GM21423 (cell line): ENCODE measurements around the gene INPP5E.
A peak's percentile ranks its signal among the peaks of the same experiment; 100 is the strongest.
"Not testable (repeated sequence)": the region's sequence is repeated elsewhere in the genome, so short reads cannot be mapped to it uniquely, and the experiment has no call there.

Experiments
- ATAC-seq: cut with Tn5 transposase; IDR thresholded peaks from one replicate; pipeline ENCODE4 v1.9.1; 2021; ENCODE audit warnings: mild to moderate bottlenecking, moderate library complexity; ENCODE audit not compliant: unreplicated experiment

The INPP5E gene

DNA sequence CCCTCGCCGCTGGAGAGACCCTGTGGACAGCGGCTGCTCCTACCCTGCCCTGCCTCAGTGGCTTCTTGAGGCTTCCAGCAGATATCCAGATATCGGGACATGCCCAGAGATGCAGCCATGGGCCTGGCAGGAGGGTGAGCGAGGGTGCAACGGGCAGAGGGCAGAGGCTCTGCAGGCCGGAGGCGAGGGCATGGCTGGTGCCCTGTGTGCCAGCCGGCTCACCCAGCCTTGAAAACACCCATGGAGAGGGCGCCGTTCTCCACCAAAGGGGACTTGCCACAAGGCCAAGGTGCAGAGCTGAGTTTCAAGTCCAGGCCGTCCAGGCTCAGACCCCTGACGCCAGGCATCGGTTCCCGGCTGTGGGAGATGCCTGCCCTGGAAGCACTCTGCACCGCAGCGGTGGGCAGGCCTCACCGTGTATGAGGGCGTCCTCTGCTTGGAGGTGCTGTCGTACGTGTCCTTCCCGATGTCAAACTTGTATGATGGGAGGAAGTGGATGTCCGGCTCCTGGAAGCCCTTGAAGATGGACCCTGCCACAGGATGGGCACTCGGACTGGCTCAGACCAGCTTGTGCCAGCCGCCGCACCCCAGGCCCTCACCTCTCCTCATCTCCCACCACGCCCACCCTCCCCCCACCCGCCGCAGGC lies 8.9 kb downstream of the INPP5E start:
- ATAC-seq: no peak

DNA sequence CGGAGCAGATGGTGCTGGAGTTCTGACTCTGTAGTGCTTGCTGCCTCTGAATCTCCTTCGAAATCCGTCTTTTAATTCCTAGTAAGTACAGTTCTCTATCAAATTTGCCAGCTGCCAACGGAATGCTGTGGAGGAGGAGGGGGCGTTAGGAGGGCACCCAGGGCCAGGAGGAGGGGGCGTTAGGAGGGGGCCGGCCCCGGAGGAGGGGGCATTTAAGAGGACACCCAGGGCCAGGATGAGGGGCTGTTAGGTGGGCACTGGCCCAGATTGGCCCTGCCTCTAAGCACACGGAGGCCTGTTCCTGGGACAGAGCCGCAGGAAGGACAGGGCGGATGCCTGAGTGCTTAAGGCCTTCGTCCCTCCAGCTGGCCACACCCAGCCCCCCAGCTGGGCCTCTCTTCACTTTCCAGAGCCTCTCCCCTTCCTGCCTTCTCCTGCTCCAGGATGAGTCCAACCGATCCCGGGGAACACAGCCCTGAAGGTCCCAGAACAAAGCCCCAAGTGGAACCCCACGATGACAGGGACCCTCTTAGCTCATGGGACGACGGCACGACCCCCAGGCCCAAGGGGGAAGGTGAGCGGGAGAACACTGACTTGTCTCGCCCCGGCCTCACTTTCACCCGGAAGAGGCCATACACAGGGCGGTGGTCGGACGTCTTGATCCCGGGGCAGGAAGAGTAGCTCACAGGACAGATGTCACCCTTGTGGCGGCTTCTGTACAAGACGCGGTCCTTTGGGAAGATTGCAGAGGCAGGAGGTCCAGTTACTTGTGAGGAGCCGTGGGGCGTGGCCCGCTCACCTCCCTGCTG lies 9.8 kb downstream of the INPP5E start:
- no peak for ATAC-seq

DNA sequence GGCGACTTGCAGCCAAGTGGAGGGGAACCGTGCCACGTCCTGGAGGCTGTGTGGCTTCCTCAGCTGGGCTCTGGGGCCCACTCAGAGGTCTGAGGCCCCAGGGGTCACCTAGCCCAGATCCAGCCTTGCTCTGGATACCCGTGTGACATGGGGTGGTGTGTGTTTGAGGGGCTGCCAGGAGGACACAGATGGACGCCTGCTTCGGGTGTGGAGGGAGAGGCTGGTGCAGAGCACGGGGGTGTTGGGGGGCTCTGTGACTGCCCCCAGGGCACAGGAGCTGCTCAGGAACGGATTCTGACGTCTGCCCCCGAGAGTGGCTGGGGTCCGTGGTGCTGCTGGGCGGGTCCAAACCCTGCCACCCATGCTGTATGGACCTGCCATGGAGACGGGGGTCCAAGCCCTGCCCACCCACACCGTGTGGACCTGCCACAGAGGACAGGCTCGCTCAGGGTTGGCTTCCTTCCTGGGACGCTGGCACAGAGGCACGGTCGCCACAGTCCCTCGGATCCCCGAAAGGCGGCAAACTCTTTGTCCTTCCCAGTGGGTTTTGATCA lies 10.5 kb downstream of the INPP5E start:
- no peak for ATAC-seq

DNA sequence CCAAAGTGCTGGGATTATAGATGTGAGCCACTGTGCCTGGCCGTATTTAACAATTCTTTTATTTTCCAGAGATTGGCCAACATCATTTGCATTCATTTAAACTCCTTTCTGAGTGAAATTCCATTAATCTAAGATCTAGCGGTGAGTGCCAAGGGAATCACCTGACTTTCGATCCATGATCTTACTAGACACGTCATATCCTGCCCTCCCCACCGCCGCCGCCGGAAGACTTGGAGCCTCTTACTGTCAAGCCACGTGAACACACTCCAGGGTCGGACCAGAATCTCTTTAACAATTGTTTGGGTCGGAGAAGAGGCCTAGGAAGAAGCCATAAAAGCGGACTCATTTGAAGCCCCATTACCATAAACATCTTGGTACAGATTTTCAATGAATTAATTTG lies 12.9 kb downstream of the INPP5E start:
- ATAC-seq: no peak

DNA sequence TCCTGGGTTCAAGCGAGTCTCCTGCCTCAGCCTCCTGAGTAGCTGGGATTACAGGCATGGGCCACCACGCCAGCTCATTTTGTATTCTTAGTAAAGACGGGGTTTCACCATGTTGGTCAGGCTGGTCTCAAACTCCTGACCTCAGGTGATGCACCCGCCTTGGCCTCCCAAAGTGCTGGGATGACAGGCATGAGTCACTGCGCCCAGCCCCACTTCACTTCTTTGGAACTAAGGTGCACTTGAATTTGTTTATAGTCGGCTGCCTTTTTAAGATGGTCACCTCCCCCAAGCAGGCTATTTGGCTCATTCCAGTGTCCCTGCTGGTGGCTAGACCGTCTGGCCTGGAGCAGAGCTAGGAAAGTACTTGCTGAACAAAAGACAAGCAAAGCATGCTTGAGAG lies 14.3 kb downstream of the INPP5E start:
- not testable (repeated sequence) for ATAC-seq

DNA sequence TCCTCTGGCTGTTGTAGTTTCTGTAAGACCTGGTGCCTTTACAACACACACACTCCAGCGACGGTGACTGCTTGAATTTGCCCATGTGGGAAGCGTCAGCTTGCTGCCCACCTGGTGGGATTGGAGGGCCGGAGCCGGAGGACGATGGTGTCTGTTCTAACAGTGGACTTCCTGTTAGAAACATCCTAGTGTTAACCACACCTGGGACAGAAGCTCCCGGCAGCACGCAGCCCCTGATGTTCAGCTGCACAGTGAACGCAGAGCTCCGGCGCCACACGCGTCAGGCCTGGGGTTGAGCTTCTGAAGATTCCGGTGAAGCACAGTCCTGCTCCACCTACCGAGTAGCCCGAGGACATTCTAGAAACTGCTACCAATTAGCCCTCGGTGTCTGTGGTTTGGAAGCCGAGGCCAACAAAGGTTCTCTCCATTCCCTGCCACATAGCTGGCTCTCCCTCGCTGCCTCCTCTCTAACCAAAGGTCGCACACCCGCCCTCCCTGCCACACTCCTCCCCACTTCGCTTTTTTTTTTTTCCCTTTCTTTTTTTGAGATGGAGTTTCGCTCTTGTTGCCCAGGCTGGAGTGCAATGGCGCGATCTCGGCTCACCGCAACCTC lies 14.8 kb downstream of the INPP5E start:
- ATAC-seq: no peak

DNA sequence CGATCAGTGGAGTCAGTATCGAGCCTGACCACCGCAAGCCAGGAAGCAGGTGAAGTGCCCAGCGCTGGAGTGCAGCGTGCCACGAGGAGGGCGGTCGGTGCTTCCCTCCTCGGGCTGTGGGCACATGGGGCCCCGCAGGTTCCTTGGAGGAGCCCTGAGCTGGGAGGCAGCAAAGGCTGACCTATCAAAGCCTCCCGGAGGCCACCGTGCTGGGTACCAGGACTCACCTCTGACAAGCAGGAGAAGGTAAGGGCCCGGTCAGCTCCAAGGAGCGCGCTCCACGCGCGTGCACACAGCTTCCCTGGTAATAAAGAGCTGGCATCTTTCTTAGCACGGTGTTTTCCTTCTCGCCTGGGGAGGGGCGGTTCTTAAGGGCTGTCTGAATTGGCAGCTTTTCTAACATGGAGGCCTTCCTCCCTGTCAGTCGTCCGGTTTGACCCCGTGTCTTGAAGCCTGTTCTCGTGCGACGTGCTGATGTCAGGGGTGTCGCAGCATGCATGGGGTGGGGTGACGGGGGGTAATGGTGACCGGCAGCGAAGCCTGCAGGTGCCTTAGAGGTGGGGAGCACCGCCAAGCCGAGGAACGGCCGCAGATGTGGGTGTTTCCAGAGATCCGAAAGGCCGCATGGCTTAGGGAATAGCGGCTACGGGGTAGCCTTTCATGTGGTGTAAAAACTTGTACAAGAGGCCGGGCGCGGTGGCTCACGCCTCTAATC lies 16.1 kb downstream of the INPP5E start:
- ATAC-seq: no peak

DNA sequence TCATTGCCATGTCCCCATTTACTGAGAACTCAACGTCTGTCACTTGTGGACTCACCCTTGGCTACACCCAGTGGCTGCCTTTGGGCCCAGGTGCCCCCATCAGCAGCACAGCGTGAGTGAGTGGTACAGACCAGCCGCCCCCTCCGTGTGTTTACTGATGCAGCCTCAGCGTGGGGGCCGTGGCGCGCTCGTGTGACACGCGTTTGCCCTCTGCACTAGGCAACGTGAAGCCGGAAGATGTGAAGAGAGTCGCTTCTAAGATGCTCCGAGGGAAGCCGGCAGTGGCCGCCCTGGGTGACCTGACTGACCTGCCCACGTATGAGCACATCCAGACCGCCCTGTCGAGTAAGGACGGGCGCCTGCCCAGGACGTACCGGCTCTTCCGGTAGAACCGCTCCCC lies 16.8 kb downstream of the INPP5E start:
- no peak for ATAC-seq

DNA sequence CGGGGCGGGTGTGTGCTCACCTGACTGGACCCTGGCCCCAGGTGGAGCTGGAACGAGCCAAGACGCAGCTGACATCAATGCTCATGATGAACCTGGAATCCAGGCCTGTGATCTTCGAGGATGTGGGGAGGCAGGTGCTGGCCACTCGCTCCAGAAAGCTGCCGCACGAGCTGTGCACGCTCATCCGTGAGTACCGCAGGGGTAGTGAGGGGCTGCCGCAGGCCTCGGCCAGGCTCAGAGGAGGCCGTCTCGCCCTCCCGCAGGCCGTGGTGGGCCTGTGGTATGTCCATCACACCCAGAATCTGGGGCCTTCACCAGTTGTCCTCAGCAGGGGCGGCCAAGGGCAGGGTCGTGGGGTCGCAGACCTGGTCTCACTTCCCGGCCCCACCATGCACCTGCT lies 17.9 kb downstream of the INPP5E start:
- no peak for ATAC-seq

DNA sequence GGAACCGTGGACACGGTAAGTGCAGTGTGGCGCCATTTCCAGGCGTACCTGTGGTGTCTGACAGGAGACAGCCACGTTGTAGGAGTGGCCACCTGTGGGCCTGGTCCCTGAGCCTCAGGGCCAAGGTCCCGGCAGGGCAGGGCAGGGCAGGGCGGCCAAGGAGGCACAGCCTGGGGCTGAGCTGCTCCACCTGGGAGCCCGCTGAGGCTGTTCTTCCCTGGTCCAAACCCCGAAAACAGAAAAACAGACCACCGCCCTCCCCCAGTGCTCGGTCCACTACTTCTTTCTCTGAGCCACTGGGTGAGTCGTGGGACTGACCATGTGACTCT lies 20.6 kb downstream of the INPP5E start:
- ATAC-seq: no peak

DNA sequence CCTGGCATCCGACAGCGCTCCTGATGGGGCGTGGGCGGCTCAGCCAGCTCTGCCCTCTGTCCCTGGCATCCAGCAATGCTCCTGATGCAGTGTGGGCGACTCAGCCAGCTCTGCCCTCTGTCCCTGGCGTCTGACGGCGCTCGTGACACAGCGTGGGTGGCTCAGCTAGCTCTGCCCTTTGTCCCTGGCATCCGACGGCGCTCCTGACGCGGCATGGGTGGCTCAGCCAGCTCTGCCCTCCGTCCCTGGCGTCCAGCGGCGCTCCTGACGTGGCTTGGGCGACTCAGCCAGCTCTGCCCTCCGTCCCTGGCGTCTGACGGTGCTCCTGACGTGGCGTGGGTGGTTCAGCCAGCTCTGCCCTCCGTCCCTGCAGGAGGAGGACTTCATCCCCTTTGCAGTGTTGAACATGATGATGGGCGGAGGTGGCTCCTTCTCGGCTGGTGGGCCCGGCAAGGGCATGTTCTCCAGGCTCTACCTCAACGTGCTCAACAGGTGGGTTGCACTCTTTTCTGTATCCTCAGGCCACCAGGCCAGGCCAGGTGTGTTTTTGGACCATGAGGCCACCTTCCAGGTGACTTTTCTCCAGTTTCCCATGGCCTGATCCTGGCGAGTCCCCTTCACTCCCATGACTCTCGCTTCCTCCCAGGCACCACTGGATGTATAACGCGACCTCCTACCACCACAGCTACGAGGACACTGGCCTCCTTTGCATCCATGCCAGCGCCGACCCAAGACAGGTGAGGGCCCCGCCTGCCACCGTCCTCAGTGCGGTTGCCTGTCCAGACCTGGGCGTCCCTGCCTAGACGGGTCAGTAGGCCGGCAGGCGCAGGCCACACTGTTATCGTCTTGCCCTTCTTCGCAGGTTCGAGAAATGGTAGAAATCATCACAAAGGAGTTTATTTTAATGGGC lies 21.2 kb downstream of the INPP5E start:
- ATAC-seq: no peak

DNA sequence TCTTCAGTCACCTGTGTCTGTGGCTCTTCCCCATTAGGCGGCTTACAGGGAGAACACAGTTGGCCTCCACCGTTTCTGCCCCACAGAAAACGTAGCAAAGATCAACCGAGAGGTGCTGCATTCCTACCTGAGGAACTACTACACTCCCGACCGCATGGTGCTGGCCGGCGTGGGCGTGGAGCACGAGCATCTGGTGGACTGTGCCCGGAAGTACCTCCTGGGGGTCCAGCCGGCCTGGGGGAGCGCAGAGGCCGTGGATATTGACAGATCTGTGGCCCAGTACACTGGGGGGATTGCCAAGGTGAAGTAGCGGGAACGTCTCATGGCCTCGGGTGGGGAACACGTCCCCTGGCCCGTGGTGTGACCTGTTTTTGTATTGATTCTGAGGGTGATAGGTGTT lies 22.7 kb downstream of the INPP5E start:
- no peak for ATAC-seq

DNA sequence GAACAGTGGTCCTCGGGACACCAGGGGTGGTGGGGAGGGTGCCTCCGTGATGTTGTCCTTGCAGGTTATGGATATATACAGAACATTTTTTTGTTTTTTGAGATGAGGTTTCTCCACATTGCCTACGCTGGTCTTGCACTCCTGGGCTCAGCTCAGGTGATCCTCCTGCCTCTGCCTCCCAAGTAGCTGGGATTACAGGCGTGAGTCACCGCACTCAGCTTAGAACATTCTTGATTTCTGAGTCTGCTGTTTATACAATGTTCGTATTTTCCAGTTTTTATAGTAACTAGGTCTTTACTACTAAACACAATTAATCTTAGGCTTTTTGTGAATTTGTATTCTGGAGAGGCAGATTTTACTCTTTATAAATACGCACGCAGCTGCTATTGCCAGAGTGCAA lies 23.2 kb downstream of the INPP5E start:
- no peak for ATAC-seq

DNA sequence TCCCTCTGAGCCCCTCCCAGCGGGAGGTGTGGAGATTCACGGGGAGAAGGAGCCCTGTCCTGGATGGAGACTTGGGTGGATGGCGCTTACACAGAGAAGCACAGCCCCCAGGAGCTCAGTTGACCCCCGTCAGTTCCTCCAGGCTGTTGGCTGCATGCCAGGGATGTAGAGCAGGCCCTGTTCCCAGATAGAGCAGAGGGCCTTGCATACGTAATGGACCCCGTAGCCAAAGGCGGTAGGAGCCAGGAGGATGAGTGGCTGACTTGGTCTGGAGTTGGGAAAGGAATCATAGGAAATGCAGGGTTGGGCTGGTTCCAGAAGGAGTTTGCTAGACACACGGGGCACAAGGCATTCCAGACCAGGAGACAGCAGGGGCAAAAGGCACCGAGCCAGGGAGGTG lies 26.7 kb downstream of the INPP5E start:
- no peak for ATAC-seq

DNA sequence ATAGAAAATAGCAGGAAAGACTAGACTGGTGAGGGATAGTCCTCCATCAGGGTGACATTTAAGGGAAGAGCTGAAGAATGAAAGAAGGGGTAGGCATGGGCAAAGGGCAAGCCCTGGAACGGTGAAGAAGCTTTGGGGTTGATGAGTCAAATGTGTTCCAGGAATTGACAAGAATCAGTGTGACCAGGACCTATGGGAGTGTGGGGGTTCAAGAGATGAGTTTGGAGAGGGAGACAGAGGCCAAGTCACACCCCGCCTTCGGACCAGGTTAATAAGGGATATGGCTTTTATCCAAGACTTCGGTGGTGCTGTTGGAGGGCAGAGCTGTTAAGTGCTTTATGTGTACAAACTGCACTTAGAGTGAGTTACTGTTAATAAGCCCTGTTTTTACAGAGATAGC lies 28.3 kb downstream of the INPP5E start:
- ATAC-seq: no peak

DNA sequence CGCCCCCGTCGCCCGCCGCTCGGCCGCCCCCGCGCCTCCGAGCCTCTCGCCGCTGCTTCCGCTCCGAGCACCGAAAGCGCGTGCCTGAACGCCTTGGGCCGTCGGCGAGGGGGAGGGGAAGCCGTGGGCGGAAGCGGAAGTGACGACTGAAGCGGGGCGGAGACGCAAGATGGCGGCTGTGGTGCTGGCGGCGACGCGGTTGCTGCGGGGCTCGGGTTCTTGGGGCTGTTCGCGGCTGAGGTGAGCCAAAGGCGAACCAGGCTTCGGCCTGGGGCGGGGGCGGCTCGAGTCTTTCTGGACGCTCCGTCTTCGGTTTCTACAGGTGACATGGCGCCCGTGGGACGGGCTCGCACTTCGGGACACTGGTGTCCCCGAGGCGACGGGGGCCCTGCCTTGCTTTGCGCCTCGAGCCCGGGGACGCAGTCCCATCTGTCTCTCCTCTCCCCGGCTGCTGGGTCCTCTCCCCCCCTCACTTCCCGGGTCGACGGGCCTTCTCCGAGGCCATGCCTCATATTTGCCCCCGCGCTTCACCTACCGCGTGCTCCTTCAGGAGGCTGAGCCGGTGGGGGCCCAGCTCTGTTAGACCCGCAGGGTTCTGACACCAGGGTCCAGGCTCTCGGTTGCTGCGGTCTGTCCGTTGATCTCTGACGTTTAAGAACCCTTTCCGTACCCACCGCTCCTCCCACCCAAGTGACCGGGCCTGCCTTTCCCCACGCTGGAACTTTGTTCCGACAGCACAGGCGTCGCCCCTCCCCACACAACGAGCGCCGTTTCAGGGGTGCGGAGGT lies 29.0 kb downstream of the INPP5E start, which contains the start of the genes ENTR1 and PMPCA:
Gene ENTR1 (minus strand): TSS at position 115 of the 788 bp plus-strand sequence. CDS start 217 bp downstream, outside the sequence.
Gene PMPCA (plus strand): TSS at position 159 of the 788 bp plus-strand sequence. CDS start 11 bp downstream, at position 170.
- peak; percentile 89 for ATAC-seq

DNA sequence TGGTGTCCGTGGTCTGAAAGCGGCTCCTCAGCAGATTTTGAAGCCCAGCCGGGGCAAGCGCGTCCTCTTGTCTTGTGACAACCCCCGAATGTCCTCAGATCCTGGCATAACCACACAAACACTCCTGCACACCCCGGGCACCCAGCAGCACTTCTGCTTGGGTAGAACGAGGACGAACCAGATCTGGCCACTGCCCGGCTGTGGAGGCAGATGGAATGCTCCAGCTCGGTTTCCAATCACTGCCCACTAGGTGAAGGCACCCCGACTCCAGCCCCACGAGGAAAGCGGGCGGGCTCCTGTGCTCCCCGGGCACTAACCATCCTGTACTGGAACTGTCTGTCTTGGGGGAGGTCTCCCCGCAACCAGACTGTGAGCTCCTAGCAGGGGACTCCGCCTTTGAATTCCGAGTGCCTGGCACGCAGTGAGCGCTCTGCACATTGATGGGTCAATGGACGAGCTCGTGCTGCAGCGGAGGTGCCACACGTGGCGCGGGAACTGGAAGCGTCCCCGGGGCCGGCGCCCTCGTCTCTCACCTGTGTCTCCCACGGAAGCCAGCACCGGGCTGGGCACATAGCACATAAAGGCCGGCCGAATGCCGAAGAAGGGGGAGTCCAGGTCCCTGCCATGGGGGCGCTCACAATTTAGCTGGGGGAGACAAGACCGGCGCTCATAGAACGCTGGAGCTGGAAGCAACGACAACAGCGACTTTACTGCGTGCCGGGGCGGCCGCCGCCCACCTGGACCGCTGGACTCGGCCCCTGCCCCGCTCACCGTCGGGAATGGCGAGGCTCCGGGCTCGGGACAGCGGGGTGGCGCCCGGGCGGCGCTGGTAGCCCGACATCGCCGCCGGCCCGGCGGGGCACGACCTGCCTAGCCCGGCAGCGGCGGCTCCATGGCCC lies 29.8 kb downstream of the INPP5E start:
- ATAC-seq: peak; percentile 29

DNA sequence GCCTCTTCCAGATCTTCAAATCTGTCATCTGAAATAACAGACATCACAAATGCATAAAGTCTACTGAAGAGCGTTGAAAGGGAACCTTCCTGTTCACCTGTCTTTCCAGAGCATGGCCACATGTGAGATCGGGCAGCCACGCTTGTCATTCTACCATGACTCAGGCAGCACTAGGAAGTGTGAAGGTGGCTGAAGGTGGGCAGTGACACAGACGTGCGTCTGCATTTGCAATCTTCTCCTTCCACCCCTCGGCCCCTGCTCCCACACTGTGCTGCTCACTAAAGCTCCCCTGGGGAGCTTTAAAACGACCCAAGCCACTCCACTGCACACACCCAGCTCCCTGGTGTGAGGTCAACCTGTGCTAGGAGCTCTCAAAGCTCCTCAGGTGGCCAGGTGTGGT lies 31.7 kb downstream of the INPP5E start:
- ATAC-seq: no peak
